Nephron (organoid): Measurements from ENCODE around the gene ANKRD55.

Source experiments
- H3K27ac Mint-ChIP-seq, 3 experiments: 2 replicates each; pipeline ENCODE4 v1.8.0; 2020; ENCODE audit warnings: mixed read lengths in 3 of 3, mild to moderate bottlenecking in 2 of 3, moderate library complexity in 1 of 3
- H3K27me3 Mint-ChIP-seq: 2 replicates; pipeline ENCODE4 v1.8.0; 2021; ENCODE audit warnings: low read depth, mild to moderate bottlenecking, moderate library complexity, mixed read lengths
- H3K36me3 Mint-ChIP-seq: 2 replicates; pipeline ENCODE4 v1.8.0; 2020; ENCODE audit warnings: low read depth, mixed read lengths
- H3K4me1 Mint-ChIP-seq: 2 replicates; pipeline ENCODE4 v1.8.0; 2020; ENCODE audit warnings: mixed read lengths
- H3K4me3 Mint-ChIP-seq, 3 experiments: 2 replicates each; pipeline ENCODE4 v1.8.0; 2020; ENCODE audit warnings: mild to moderate bottlenecking in 3 of 3, mixed read lengths in 3 of 3, moderate library complexity in 2 of 3
- H3K9me3 Mint-ChIP-seq: 2 replicates; pipeline ENCODE4 v1.8.0; 2020; ENCODE audit warnings: mixed read lengths
- CTCF ChIP-seq, 3 experiments: fragments of 200-600 bp; sonication (generic); IDR thresholded peaks; one replicate each; pipeline ENCODE4 v1.5.0; 2021; ENCODE audit warnings: antibody characterized with exemption in 3 of 3; ENCODE audit not compliant: unreplicated experiment in 3 of 3

Gene ANKRD55

GRCh38 chr5:56054666-56055065 is 178.5 kb downstream of the ANKRD55 start:
- TF ChIP-seq CTCF (IDR thresholded peaks at IDR 0.05; ENCODE audit: unreplicated experiment in 3 of 3) = no peak
- Mint-ChIP-seq H3K4me3 (no peak overlapping the region), H3K9me3 (peaks cover 8% of the 10 kb centered on the region), H3K27ac (no peak overlapping the region), H3K27me3 (no peaks in the 10 kb centered on the region), H3K36me3 (no peaks in the 10 kb centered on the region), H3K4me1 (peaks cover 23% of the 10 kb centered on the region)

- H3K9me3 Mint-ChIP-seq = peaks cover 8% of the 10 kb centered on the region
- no peak overlapping the region for H3K4me3 Mint-ChIP-seq
- H3K27ac Mint-ChIP-seq = no peak overlapping the region
- H3K4me1 Mint-ChIP-seq = peaks cover 16% of the 10 kb centered on the region
- no peak for TF ChIP-seq CTCF (IDR thresholded peaks at IDR 0.05; ENCODE audit: unreplicated experiment in 3 of 3)
- no peaks in the 10 kb centered on the region for H3K27me3 Mint-ChIP-seq
- H3K36me3 Mint-ChIP-seq = no peaks in the 10 kb centered on the region
These were observed 179.8 kb downstream of the ANKRD55 start for GRCh38 chr5:56053363-56053762.

DNA sequence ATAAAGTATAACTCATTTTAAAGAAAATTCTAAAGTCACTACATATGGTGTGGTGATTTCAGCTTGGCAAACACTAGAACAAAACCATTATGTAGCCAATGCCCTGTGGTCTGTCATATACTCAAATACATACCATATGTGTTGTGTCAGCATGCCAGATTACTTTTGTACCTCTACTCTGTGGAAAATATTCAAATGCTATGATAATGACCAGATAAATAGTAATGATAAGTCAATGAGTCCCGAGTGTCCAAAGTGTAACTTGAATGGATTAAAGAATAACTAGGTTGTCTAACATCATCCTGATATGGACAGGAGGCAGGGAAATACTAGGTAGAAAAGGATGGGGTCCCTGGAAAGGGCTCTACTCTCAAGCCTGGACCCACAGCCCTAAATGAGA is 180.4 kb downstream of the ANKRD55 start:
- Mint-ChIP-seq H3K4me1 (peaks cover 11% of the 10 kb centered on the region), H3K4me3 (no peak overlapping the region), H3K9me3 (peaks cover 8% of the 10 kb centered on the region), H3K27me3 (no peaks in the 10 kb centered on the region), H3K27ac (peak overlapping the region in 1 of 3 experiments; percentile 20), H3K36me3 (no peaks in the 10 kb centered on the region)
- no peak for TF ChIP-seq CTCF (IDR thresholded peaks at IDR 0.05; ENCODE audit: unreplicated experiment in 3 of 3)

- Mint-ChIP-seq H3K36me3 (no peaks in the 10 kb centered on the region), H3K4me3 (no peak overlapping the region), H3K4me1 (peaks cover 11% of the 10 kb centered on the region), H3K27ac (peak overlapping the region; percentile 86 to 95 (median 95)), H3K9me3 (peaks cover 13% of the 10 kb centered on the region), H3K27me3 (no peaks in the 10 kb centered on the region)
- no peak for TF ChIP-seq CTCF (IDR thresholded peaks at IDR 0.05; ENCODE audit: unreplicated experiment in 3 of 3)
These were observed 182.4 kb downstream of the ANKRD55 start for GRCh38 chr5:56050551-56051255.
